ENCODE measurements around the gene MYO3B. TPM values are rescaled to one million over a fixed set of nuclear protein-coding genes. Genes with fewer than 3 reads are reported as not detected.

MYO3B gene
- total RNA-seq, 1 donor from 2014 or later: 9.1 TPM

DNA sequence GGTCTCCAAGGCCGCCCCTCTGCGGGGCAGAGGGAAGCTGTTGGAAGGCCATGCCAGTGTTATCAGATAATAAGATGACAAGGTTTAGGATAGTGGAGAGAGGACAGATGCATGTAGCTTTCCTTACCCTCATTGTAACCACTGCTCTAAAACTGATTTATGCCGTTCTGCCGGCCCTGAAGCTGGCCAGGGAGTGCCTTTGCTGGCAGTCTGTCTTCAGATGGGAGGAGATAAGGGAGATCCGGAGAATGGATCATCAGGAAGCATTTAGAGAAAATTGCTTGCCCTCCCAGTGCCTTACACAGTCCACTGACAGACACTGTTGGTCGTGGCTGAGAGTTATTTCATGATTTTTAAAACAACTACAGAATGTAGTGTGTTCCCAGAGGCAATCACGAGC, 35.4 kb upstream of the MYO3B start:
- H3K4me3 Mint-ChIP-seq: no peak overlapping the region
- peaks cover 27% of the 10 kb centered on the region for H3K4me1 Mint-ChIP-seq
- H3K27ac Mint-ChIP-seq: no peak overlapping the region
- TF ChIP-seq, protein P1, sequence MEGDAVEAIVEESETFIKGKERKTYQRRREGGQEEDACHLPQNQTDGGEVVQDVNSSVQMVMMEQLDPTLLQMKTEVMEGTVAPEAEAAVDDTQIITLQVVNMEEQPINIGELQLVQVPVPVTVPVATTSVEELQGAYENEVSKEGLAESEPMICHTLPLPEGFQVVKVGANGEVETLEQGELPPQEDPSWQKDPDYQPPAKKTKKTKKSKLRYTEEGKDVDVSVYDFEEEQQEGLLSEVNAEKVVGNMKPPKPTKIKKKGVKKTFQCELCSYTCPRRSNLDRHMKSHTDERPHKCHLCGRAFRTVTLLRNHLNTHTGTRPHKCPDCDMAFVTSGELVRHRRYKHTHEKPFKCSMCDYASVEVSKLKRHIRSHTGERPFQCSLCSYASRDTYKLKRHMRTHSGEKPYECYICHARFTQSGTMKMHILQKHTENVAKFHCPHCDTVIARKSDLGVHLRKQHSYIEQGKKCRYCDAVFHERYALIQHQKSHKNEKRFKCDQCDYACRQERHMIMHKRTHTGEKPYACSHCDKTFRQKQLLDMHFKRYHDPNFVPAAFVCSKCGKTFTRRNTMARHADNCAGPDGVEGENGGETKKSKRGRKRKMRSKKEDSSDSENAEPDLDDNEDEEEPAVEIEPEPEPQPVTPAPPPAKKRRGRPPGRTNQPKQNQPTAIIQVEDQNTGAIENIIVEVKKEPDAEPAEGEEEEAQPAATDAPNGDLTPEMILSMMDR (IDR thresholded peaks at IDR 0.05; ENCODE audit: unreplicated experiment): no peak
- no peak for DNase-seq (ENCODE audit: low spot score in 2 of 2, unreplicated experiment in 2 of 2)
- no peaks in the 10 kb centered on the region for H3K27me3 Mint-ChIP-seq (ENCODE audit: low read depth)
- no peaks in the 10 kb centered on the region for H3K9me3 Mint-ChIP-seq
- H3K36me3 Mint-ChIP-seq: no peaks in the 10 kb centered on the region

- no peak overlapping the region for H3K27ac Mint-ChIP-seq
Measured at GRCh38 chr2:170143045-170143717, 34.8 kb upstream of the MYO3B start.

GRCh38 chr2:170144761-170145160, 33.2 kb upstream of the MYO3B start:
- Mint-ChIP-seq H3K4me1 (peaks cover 27% of the 10 kb centered on the region), H3K27ac (no peak overlapping the region), H3K36me3 (no peaks in the 10 kb centered on the region), H3K4me3 (no peak overlapping the region), H3K27me3 (ENCODE audit: low read depth) (no peaks in the 10 kb centered on the region), H3K9me3 (no peaks in the 10 kb centered on the region)
- DNase-seq (ENCODE audit: low spot score in 2 of 2, unreplicated experiment in 2 of 2): no peak
- TF ChIP-seq, protein P1 (IDR thresholded peaks at IDR 0.05; ENCODE audit: unreplicated experiment): no peak

More at GRCh38 chr2:170143045-170143717, 34.8 kb upstream of the MYO3B start:
- no peak for DNase-seq (ENCODE audit: low spot score in 2 of 2, unreplicated experiment in 2 of 2)
- TF ChIP-seq, protein P1 (IDR thresholded peaks at IDR 0.05; ENCODE audit: unreplicated experiment): no peak
- Mint-ChIP-seq H3K27me3 (ENCODE audit: low read depth) (no peaks in the 10 kb centered on the region), H3K36me3 (no peaks in the 10 kb centered on the region), H3K4me1 (peaks cover 27% of the 10 kb centered on the region), H3K4me3 (no peak overlapping the region), H3K9me3 (no peaks in the 10 kb centered on the region)

GRCh38 chr2:170145191-170145590, 32.8 kb upstream of the MYO3B start:
- no peaks in the 10 kb centered on the region for H3K27me3 Mint-ChIP-seq (ENCODE audit: low read depth)
- H3K4me1 Mint-ChIP-seq: peaks cover 27% of the 10 kb centered on the region
- H3K36me3 Mint-ChIP-seq: no peaks in the 10 kb centered on the region
- H3K27ac Mint-ChIP-seq: no peak overlapping the region
- no peak overlapping the region for H3K4me3 Mint-ChIP-seq
- DNase-seq (ENCODE audit: low spot score in 2 of 2, unreplicated experiment in 2 of 2): no peak
- TF ChIP-seq, protein P1 (IDR thresholded peaks at IDR 0.05; ENCODE audit: unreplicated experiment): no peak
- H3K9me3 Mint-ChIP-seq: no peaks in the 10 kb centered on the region

- Mint-ChIP-seq H3K36me3 (no peaks in the 10 kb centered on the region), H3K4me3 (no peak overlapping the region), H3K4me1 (peaks cover 27% of the 10 kb centered on the region), H3K27me3 (ENCODE audit: low read depth) (no peaks in the 10 kb centered on the region), H3K9me3 (no peaks in the 10 kb centered on the region), H3K27ac (no peak overlapping the region)
- DNase-seq (ENCODE audit: low spot score in 2 of 2, unreplicated experiment in 2 of 2): no peak
- TF ChIP-seq, protein P1 (IDR thresholded peaks at IDR 0.05; ENCODE audit: unreplicated experiment): no peak
Measured at GRCh38 chr2:170145675-170146432, 32.1 kb upstream of the MYO3B start.
